ENCODE measurements around the gene NAA10.

The NAA10 gene

GRCh38 chrX:153885968-153886903, 48.6 kb downstream of the NAA10 start, which contains the start of gene L1CAM:
Gene L1CAM (minus strand): TSS chrX:153886173. CDS start chrX:153875836, 10,337 bp downstream.
- in situ Hi-C loops (cut with MboI; ENCODE audit: low sequenced_read_pairs): no loop called here

DNA sequence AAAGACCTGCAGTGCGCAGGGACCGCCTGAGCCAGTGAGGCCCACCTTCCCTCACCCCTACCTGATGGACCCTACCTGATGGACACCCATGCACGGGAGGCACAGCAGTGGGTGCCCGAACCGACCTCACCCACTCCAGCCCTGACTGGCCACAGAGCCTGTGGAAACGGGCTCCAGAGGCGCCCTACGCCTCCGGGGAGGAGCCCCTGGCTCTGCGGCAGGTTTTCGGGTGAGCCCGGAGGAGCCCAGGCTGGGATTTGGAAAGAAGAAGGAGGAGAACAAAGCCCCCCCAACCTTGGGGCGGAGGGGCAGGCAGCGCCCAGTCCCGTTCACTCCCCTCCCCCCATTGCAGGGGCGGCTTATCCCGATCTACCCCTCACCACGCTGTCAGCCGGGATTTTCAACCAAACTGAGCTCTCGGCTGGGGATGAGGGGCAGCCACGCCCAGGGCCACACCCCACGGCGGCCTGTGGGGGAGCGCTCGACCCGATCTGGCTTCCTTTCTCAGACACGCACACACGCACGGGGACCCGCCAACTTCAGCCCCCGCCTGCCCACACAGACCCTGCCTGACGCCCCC, 49.5 kb downstream of the NAA10 start:
- in situ Hi-C loops (cut with MboI; ENCODE audit: low sequenced_read_pairs): no loop called here

- in situ Hi-C loops (cut with MboI; ENCODE audit: low sequenced_read_pairs): no loop called here
These were observed 50.2 kb downstream of the NAA10 start for GRCh38 chrX:153884590-153884989.

DNA sequence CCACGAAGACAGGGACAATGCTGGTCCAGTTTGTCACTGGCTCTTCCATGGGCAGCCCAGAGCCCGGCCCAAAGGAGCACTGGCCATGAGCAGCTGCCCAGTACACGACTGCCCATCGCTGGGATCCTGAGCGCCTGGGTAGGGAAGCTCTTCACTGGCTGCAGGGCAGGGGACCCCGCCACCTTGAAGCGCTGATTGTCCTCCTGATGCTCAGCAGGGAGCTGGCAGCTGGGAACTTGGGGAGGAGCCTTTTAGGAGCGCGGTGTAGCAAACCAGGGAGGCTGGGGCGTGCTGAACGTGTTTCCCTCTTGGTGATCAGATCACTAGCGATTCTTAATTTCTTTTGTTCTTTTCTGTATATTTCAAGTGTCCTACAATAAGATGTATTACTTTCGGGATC, 50.7 kb downstream of the NAA10 start:
- in situ Hi-C loops (cut with MboI; ENCODE audit: low sequenced_read_pairs): no loop called here

DNA sequence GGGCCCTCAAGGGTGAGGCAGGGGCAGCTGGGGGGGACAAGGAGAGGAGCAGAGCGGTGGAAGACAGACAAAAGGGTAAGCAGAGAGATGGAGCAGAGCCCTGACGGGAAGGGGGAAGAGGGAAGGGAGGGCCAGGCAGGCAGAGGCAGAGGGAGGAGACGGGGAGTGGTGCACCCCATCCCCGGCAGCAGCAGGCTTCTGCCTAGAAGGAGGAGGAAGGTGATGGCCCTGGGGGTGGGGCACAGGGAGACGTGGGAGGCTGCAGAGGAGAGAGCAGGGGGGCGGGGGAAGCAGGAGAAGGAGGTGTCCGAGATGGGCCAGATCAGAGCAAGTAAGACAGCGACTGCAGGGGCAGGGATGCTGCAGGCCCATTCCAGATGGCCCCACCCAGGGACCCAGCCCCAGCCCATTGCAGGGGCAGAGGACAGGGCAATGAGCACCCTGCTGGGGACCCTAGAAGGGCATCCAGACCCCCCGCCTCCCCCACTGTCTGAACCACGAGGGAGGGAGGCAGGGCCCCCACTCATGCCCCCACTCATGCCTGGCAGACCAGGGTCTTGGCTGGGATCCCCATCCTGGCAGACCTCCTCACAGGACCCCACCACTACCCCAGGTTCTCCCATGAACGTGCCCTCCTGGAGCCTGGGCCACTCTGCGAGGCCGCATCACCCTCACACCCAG, 51.5 kb downstream of the NAA10 start:
- in situ Hi-C loops (cut with MboI; ENCODE audit: low sequenced_read_pairs): no loop called here

DNA sequence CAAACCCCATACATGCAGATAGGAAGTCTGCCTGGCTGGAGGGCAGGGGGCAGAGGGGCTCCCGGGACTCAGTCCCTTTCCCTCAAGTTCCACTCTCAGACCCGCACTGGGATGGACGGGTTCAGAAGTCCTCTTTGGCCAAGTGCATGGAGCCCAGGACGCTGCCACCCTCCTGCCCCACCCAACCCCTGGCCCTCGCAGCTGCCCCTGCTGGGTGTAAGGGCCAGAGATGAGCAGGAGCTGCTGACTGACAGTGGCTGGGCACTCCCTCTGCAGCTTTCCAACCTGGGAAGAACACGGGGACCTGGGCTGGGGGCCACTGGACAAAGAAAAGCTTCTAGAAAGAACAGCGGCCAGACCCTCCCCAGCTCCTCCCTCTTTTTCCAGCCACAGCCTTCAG, 52.3 kb downstream of the NAA10 start:
- in situ Hi-C loops (cut with MboI; ENCODE audit: low sequenced_read_pairs): no loop called here

- in situ Hi-C loops (cut with MboI; ENCODE audit: low sequenced_read_pairs): no loop called here
These were observed 52.7 kb downstream of the NAA10 start for GRCh38 chrX:153882086-153882498.

DNA sequence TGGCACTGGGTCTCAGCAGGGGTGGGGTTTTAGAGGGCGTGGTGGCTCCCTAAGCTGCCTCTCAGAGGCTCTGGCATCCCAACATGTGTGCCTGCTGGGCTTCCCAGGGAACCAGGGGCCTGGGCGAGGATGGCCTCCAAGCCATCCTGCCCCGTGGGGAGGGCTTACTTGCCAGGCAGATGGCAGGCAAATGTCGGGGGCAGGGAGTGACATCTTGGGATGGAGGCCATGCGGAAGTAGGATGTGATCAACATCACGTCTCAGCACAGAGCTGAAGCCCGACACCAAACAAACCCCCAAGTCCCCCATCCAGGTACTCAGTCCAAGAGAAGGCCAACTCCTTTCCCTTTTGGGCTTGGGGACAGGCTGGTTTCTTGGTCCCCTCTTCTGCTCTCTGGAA, 53.6 kb downstream of the NAA10 start:
- in situ Hi-C loops (cut with MboI; ENCODE audit: low sequenced_read_pairs): no loop called here

DNA sequence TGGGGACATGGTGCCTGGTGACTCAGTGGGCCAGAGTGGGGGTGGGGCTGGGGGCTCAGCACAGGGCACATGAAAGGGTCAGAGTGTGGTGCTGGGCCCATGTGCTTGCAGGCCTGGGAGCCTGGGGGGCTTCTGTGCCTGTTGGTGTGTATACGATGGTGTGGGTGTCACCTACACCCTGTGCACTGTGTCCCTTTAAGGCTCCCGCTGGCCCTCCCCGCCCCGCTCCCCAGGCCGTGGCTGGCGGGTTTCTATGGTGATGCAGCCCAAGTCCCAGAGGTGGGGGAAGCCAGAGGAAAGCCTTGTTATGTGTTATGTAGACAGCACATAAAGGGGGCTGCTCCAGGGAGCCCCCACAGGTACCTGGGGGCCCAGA, 54.4 kb downstream of the NAA10 start:
- in situ Hi-C loops (cut with MboI; ENCODE audit: low sequenced_read_pairs): no loop called here

GRCh38 chrX:153879741-153880439, 54.9 kb downstream of the NAA10 start:
- in situ Hi-C loops (cut with MboI; ENCODE audit: low sequenced_read_pairs): no loop called here
